Stimulated activated CD4-positive, alpha-beta T cell treated with anti-CD3 and anti-CD28 coated beads, Interleukin-4, amount 100 ng/mL, for 1 hour (primary cell): ENCODE measurements around the gene FAF1.
"Not testable (repeated sequence)": the region's sequence is repeated elsewhere in the genome, so short reads cannot be mapped to it uniquely, and the experiment has no call there.

Experiments
- DNase-seq: peaks from one replicate; pipeline ENCODE4 v3.0.0-alpha.2; 2020

Gene FAF1

GRCh38 chr1:50901872-50902271 lies 58.2 kb downstream of the FAF1 start:
- no peak for DNase-seq

GRCh38 chr1:50898773-50899172 lies 61.3 kb downstream of the FAF1 start:
- no peak for DNase-seq

GRCh38 chr1:50894340-50894739 lies 65.7 kb downstream of the FAF1 start:
- DNase-seq, result no peak

- DNase-seq, result no peak
Measured at GRCh38 chr1:50893466-50893865, 66.6 kb downstream of the FAF1 start.

- DNase-seq, result not testable (repeated sequence)
Measured at GRCh38 chr1:50887555-50887954, 72.5 kb downstream of the FAF1 start.

- DNase-seq, result no peak
Measured at GRCh38 chr1:50880373-50880772, 79.7 kb downstream of the FAF1 start.

- DNase-seq, result no peak
Measured at GRCh38 chr1:50879137-50879536, 80.9 kb downstream of the FAF1 start.

GRCh38 chr1:50878434-50878833 lies 81.6 kb downstream of the FAF1 start:
- no peak for DNase-seq

- DNase-seq, result no peak
Measured at GRCh38 chr1:50877641-50878040, 82.4 kb downstream of the FAF1 start.

GRCh38 chr1:50873458-50874187 lies 86.4 kb downstream of the FAF1 start:
- DNase-seq, result peak; percentile 65

- DNase-seq, result not testable (repeated sequence)
Measured at GRCh38 chr1:50864845-50865244, 95.2 kb downstream of the FAF1 start.

GRCh38 chr1:50861772-50862171 lies 98.3 kb downstream of the FAF1 start:
- DNase-seq, result no peak

GRCh38 chr1:50860702-50861101 lies 99.4 kb downstream of the FAF1 start:
- DNase-seq, result no peak

GRCh38 chr1:50860256-50860655 lies 99.8 kb downstream of the FAF1 start:
- no peak for DNase-seq

- no peak for DNase-seq
Measured at GRCh38 chr1:50859657-50860056, 100.4 kb downstream of the FAF1 start.

GRCh38 chr1:50858761-50859160 lies 101.3 kb downstream of the FAF1 start:
- DNase-seq, result no peak

GRCh38 chr1:50857702-50858101 lies 102.4 kb downstream of the FAF1 start:
- no peak for DNase-seq

GRCh38 chr1:50853325-50853724 lies 106.7 kb downstream of the FAF1 start:
- no peak for DNase-seq

GRCh38 chr1:50852889-50853288 lies 107.2 kb downstream of the FAF1 start:
- no peak for DNase-seq

GRCh38 chr1:50851466-50851865 lies 108.6 kb downstream of the FAF1 start:
- no peak for DNase-seq

GRCh38 chr1:50851034-50851433 lies 109.0 kb downstream of the FAF1 start:
- no peak for DNase-seq

- no peak for DNase-seq
Measured at GRCh38 chr1:50847303-50847702, 112.8 kb downstream of the FAF1 start.

GRCh38 chr1:50846224-50846839 lies 113.7 kb downstream of the FAF1 start:
- no peak for DNase-seq

- no peak for DNase-seq
Measured at GRCh38 chr1:50841791-50842387, 118.2 kb downstream of the FAF1 start.
